Heart right ventricle (tissue), 16 donors: Measurements from ENCODE around the gene ITPR2. TPM values are rescaled to one million over a fixed set of nuclear protein-coding genes. Genes with fewer than 3 reads are reported as not detected.

Experiments
- ATAC-seq, 8 donors: fragments of 200-7000 bp; cut with Tn5 transposase; one replicate each; pipeline ENCODE4 v1.9.1; 2020; ENCODE audit warnings: mild to moderate bottlenecking in 8 of 8, moderate library complexity in 8 of 8, moderate number of reproducible peaks in 1 of 8
- DNase-seq, 2 donors: peaks; one replicate each; pipeline ENCODE4 v3.0.0-alpha.2; 2020
- H3K27ac ChIP-seq, 10 donors: fragments of 200-600 bp; sonication (generic) in 2 of 10; one replicate each; pipeline versions ENCODE4 v1.5.0 to v1.8.0; 2020 to 2022; ENCODE audit warnings: mild to moderate bottlenecking in 3 of 10
- H3K27me3 ChIP-seq, 7 donors: fragments of 200-600 bp; one replicate each; pipeline ENCODE4 v1.8.0; 2021 to 2022; ENCODE audit warnings: mild to moderate bottlenecking in 2 of 7
- H3K36me3 ChIP-seq, 9 donors: fragments of 200-600 bp; sonication (generic) in 1 of 9; one replicate each; pipeline versions ENCODE4 v1.5.0 to v1.8.0; 2020 to 2022; ENCODE audit warnings: mild to moderate bottlenecking in 2 of 9
- H3K4me1 ChIP-seq, 9 donors: fragments of 200-600 bp; sonication (generic) in 1 of 9; one replicate each; pipeline versions ENCODE4 v1.5.0 to v1.8.0; 2020 to 2022; ENCODE audit warnings: mild to moderate bottlenecking in 4 of 9
- H3K4me3 ChIP-seq, 10 donors: fragments of 200-600 bp; sonication (generic) in 2 of 10; one replicate each; pipeline versions ENCODE4 v1.5.0 to v1.8.0; 2020 to 2022; ENCODE audit warnings: mild to moderate bottlenecking in 7 of 10, moderate library complexity in 2 of 10
- H3K9me3 ChIP-seq, 11 donors: fragments of 200-600 bp in 10 of 11; sonication (generic) in 2 of 11; one replicate each; pipeline versions ENCODE4 v1.5.0 to v1.8.0; 2013 to 2022; ENCODE audit warnings: mild to moderate bottlenecking in 2 of 11, control low read depth in 1 of 11, moderate library complexity in 1 of 11
- WGBS, 2 donors: extraction: QIAGEN DNeasy Blood & Tissue Kit; methylation state at CpG; one replicate each; pipeline ENCODE4 v1.1.7; 2013; ENCODE audit warnings: inconsistent platforms in 1 of 2; 5-methylcytosine and 5-hydroxymethylcytosine counted together
- intact Hi-C, 10 donors: fragments of 100-400 bp; cut with DNase I; formaldehyde crosslinking; loops; one replicate each; pipeline versions ENCODE4 v1.11.1 to v1.14.2; 2022
- polyA plus RNA-seq, 2 donors: library from polyadenylated mRNA; stranded (reverse); fragments of 200-250 nt; gene quantifications; one replicate each; pipeline ENCODE4 v1.2.3, GENCODE V29; 2013
- total RNA-seq, 10 donors: library from RNA; stranded (reverse); fragmentation: NEBNext Ultra II Directional in 3 of 10; extraction: Animal tissue kit (Norgen Biotek cat#: 25700) in 3 of 10; gene quantifications; one replicate each; pipeline versions ENCODE4 v1.2.1 to v1.2.4, GENCODE V29; 2021 to 2023
- TF ChIP-seq, protein P1 (sequence below), 9 donors: fragments of 200-600 bp; sonication (generic) in 2 of 9; IDR thresholded peaks; one replicate each; pipeline versions ENCODE4 v1.5.0 to v1.8.0; 2021 to 2022; ENCODE audit warnings: antibody characterized with exemption in 9 of 9, mild to moderate bottlenecking in 5 of 9, moderate library complexity in 1 of 9
- donor health status: Arrhythmogenic right ventricular cardiomyopathy.
- donor health status: ischemic (EF 13 %, LVEDD 7.1; RV severe dilation, severe dysfunction).
- donor health status: healthy with polysubstance abuse.
- donor health status: DM: no; HTN: yes; CAD: no.
- donor health status: DM: no; HTN: no; CAD: no.
- donor health status: ischemic (EF 25% LVEDD 6.9; RV normal size, moderate dysfunction).
- donor health status: ischemic (EF 25% LVEDD 5.7; RV mildly dilated, moderate dysfunction).
- donor health status: healthy.
- donor health status: DM: yes; HTN: yes; CAD: no.
- donor health status: Ischemic cardiomyopathy.
- donor health status: ischemic (EF 35%, LVEDD 5.7; RV mildly dilated, moderate dysfunction).
- donor health status: nonischemic (EF 11% LVEDD 7.7; RV severe dilation, severe dysfunction).
- donor health status: DM: yes; HTN: yes; CAD: no.
- donor health status: PGD.
- donor health status: ischemic (EF 29% LVEDD 5.4; RV normal size, mild dysfunction).
- donor health status: nonischemic (EF 23%, LVEDD 6.1; RV moderate dilation, normal function).

Gene ITPR2
- total and polyA plus RNA-seq, 12 donors: 2.0 to 18.9 (median 14.3) TPM

DNA sequence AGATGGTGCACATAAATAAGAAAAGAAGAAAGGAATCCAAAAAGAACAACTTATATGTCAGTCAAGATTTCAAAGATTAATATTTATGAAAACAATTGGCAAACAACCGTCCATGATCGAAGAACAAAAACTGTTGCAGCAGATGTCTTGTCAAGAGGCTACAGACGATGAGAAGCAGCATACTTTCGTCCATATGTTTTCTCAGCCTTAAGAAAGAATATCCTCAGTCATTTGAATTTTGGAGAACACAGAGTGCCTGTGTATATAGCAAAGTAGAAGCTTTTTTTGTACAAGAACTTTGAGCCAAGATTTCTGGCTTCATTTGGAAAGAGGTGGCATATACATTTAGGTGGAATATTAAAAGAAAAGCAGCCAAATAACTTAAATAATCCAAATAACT is 297.2 kb downstream of the ITPR2 start:
- no peak for DNase-seq
- Histone ChIP-seq H3K36me3 (peaks cover 0 to 9% (median 0%) of the 10 kb centered on the region in 9 donors), H3K4me3 (no peak overlapping the region), H3K4me1 (no peaks in the 10 kb centered on the region), H3K27me3 (no peaks in the 10 kb centered on the region), H3K9me3 (no peaks in the 10 kb centered on the region), H3K27ac (no peak overlapping the region)
- intact Hi-C loops: no loop called here
- 93% methylated on average over 4 of the region's 4 CpGs for WGBS, 2 donors
- TF ChIP-seq, protein P1, sequence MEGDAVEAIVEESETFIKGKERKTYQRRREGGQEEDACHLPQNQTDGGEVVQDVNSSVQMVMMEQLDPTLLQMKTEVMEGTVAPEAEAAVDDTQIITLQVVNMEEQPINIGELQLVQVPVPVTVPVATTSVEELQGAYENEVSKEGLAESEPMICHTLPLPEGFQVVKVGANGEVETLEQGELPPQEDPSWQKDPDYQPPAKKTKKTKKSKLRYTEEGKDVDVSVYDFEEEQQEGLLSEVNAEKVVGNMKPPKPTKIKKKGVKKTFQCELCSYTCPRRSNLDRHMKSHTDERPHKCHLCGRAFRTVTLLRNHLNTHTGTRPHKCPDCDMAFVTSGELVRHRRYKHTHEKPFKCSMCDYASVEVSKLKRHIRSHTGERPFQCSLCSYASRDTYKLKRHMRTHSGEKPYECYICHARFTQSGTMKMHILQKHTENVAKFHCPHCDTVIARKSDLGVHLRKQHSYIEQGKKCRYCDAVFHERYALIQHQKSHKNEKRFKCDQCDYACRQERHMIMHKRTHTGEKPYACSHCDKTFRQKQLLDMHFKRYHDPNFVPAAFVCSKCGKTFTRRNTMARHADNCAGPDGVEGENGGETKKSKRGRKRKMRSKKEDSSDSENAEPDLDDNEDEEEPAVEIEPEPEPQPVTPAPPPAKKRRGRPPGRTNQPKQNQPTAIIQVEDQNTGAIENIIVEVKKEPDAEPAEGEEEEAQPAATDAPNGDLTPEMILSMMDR (IDR thresholded peaks at IDR 0.05): no peak
- no peak for ATAC-seq

DNA sequence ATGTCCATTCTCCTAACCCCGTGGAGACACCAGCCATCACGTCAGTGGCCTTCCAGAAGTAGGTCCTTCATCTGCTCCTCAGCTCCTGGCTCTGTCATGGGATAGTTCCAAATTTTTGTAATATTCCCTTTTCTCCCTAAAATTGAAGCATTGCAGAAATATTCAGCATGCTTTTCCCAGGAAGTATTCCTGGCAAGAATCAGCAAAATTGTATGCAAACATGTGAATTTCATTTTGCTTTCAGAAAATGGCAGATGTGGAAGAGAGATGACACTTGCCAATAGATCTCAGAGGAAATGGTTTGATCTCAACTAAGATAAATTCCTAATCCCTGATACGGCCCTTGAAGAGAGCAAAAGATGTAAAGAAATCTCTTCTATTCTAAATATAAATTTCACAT is 298.9 kb downstream of the ITPR2 start:
- ATAC-seq (no peak), DNase-seq (no peak)
- WGBS, 2 donors: 83 to 86% methylated on average over 3 of the region's 3 CpGs
- intact Hi-C loops: no loop called here
- Histone ChIP-seq H3K4me1 (no peaks in the 10 kb centered on the region), H3K4me3 (no peak overlapping the region), H3K9me3 (no peaks in the 10 kb centered on the region), H3K27ac (no peak overlapping the region), H3K36me3 (peaks cover 0 to 9% (median 0%) of the 10 kb centered on the region in 9 donors), H3K27me3 (no peaks in the 10 kb centered on the region)
- TF ChIP-seq, protein P1 (IDR thresholded peaks at IDR 0.05): no peak

DNA sequence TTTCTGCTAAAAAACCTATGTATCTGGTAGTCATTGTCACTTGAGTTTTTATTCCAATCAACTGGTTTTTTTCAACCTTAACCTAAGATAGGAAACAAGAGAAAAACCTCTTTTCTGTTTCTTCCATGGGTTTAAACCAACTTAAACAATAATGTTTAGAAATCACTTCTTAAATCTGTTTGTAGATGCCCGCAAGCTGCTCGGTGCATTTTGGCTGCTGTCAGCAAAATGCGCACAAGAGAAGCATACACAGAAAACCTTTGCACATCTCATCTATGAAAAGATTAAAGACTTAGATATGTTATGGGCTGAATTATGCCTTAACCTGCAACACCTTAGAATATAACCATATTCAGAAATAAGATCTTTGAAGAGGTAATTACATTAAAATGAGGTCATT is 299.8 kb downstream of the ITPR2 start:
- ATAC-seq (no peak), DNase-seq (no peak)
- Histone ChIP-seq H3K36me3 (peaks cover 0 to 12% (median 0%) of the 10 kb centered on the region in 9 donors), H3K4me3 (no peak overlapping the region), H3K27ac (no peak overlapping the region), H3K9me3 (no peaks in the 10 kb centered on the region), H3K27me3 (no peaks in the 10 kb centered on the region), H3K4me1 (no peaks in the 10 kb centered on the region)
- TF ChIP-seq, protein P1 (IDR thresholded peaks at IDR 0.05): no peak
- WGBS, 2 donors: 98% methylated on average over 3 of the region's 3 CpGs
- intact Hi-C loops: no loop called here

DNA sequence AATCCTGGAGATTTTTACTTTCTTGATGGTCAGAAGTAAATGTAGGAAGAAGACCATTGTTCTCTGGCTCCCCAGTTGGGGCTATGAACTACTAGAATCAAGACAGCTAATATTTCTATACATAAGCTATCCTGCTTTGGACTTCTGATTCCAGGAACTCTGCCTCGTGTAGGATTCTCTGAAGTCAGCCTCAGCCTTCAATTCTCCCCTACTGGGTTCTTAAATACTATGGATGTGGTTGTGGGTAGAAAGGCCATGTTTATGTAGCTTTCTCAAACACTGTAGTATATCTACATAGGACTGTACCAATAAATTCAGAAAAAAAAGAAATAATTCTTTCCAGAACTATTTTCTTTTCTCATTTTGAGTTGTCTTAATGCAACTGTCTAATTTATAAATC is 302.5 kb downstream of the ITPR2 start:
- ATAC-seq (no peak), DNase-seq (no peak)
- 83 to 97% methylated on average over 1 of the region's 1 CpG for WGBS, 2 donors
- Histone ChIP-seq H3K36me3 (peaks cover 0 to 21% (median 0%) of the 10 kb centered on the region in 9 donors), H3K27ac (no peak overlapping the region), H3K4me1 (no peaks in the 10 kb centered on the region), H3K9me3 (peaks cover 0 to 18% (median 7%) of the 10 kb centered on the region in 11 donors), H3K4me3 (no peak overlapping the region), H3K27me3 (no peaks in the 10 kb centered on the region)
- intact Hi-C loops: no loop called here
- TF ChIP-seq, protein P1 (IDR thresholded peaks at IDR 0.05): no peak
